Right kidney (tissue), 1 donor: Measurements from ENCODE around the gene CSTPP1.
"Not testable (repeated sequence)": the region's sequence is repeated elsewhere in the genome, so short reads cannot be mapped to it uniquely, and the experiment has no call there.

Experiments used
- DNase-seq: peaks from one replicate; pipeline ENCODE4 v3.0.0-alpha.2; 2016

Gene CSTPP1

GRCh38 chr11:46987183-46987582, 50.6 kb downstream of the CSTPP1 start:
- DNase-seq = no peak

DNA sequence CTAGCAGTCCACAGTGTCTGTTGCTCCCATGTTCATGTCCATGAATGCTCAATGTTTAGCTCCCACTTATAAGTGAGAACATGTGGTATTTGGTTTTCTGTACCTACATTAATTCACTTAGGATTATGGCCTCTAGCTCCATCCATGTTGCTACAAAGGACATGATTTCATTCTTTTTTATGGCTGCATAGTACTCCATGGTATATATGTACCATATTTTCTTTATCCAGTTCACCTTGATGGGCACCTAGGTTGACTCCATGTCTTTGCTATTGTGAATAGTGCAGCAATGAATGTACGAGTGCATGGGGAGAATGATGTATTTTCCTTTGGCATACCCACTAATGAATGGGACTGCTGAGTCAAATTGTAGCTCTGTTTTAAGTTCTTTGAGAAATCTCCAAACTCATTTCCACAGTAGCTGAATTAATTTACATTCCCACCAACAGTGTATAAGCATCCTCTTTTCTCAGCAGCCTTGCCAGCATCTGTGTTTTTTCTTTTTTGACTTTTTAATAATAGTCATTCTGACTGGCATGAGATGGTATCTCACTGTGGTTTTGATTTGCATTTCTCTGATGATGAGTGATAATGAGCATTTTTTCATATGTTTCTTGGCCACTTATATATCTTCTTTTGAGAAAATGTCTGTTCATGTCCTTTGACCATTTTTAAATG, 53.4 kb downstream of the CSTPP1 start:
- not testable (repeated sequence) for DNase-seq

GRCh38 chr11:46991391-46991790, 54.8 kb downstream of the CSTPP1 start:
- DNase-seq = no peak

GRCh38 chr11:46992386-46992785, 55.8 kb downstream of the CSTPP1 start:
- DNase-seq = not testable (repeated sequence)

- not testable (repeated sequence) for DNase-seq
Observed at GRCh38 chr11:46997796-46998195, 61.2 kb downstream of the CSTPP1 start.

DNA sequence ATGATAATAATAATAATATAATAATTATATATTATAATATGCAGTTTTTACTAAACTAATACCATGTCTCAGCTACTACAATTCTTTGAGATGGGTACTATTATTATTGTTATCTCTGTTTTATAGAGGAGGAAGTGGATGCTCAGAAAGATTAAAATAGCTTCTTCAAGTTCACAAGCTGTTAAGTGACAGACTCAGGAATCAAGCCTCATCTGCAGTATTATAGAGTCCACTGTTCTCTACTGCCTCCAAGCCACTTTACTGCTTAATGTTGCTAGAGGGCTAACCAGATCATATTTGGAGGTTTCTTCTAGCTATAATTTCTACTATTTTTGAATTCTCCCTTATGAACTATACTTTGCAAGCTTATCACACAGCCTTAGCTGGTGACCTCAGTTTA, 62.7 kb downstream of the CSTPP1 start:
- DNase-seq = no peak

DNA sequence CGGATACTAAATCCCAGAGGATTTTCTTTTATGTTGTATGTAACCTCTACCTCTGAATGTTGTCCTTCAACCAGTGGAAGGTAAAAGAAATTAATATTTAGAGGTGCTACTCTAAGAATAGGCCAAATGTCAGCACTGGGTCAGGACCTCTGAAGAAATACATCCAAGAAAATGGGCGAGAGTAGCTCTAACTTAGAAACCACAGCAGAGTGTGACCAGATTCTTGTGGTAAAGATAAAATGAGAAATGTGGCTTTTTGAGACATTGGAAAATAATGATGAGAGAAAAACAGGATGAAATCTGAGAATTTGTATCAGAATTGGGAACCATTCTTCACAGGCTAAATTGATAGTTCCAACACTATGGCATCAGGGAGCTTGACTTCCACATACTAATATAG, 63.5 kb downstream of the CSTPP1 start:
- no peak for DNase-seq

GRCh38 chr11:47001781-47002181, 65.2 kb downstream of the CSTPP1 start:
- no peak for DNase-seq

DNA sequence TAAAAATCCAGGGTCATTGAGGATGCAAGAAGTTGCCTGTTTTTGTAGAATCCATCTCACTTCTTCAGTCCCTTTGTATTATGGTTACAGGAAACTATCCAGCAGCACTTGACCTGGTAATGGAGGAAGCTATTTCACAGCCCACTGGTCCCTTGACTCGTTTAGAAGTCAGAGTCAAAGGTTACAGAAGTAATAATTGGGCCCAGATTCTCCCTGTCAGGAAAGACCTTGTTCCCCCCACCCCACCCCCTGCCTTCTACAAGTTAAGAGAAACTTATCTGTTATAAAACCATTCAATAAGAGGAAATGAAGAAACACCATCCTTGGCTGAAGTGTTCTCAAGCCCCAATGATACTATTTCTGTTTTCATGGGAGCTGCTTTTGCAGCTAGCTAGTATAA, 65.8 kb downstream of the CSTPP1 start:
- peak; percentile 20 for DNase-seq

DNA sequence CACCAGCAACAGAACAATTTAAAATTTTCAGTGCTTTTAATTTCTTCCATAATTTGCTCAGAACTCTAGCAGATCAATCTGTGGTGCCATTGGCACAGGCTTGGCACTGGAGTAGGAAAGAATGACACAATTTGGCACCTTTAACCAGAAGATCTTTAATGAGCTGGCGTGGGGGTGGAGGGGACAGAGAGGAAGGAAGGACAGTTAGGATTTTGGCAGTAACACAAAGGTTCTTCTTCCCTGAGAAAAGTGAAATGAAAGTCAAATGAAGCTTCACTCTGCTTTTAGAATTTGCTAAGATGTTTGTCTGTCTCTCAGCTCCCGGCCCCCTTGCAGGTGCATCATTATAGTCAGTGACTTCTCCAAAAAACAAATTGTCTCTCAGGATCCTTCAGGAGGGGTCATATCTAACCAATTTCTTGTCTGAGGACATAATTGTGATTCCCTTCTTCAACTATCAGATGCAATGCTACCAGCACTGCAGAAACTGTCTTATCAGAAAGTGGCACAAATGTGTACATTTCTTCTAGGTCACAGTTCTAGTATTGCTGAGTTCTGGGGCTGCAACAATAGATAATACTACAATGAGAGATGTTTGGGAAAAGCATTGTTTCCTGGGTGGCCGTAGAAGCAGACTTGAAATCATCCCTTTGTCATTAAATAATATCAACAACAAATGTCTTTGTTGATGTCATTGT, 66.8 kb downstream of the CSTPP1 start:
- no peak for DNase-seq

GRCh38 chr11:47004595-47005033, 68.1 kb downstream of the CSTPP1 start:
- DNase-seq = no peak

GRCh38 chr11:47005441-47005840, 68.9 kb downstream of the CSTPP1 start:
- DNase-seq = no peak

- DNase-seq = no peak
Observed at GRCh38 chr11:47007579-47007978, 71.0 kb downstream of the CSTPP1 start.

DNA sequence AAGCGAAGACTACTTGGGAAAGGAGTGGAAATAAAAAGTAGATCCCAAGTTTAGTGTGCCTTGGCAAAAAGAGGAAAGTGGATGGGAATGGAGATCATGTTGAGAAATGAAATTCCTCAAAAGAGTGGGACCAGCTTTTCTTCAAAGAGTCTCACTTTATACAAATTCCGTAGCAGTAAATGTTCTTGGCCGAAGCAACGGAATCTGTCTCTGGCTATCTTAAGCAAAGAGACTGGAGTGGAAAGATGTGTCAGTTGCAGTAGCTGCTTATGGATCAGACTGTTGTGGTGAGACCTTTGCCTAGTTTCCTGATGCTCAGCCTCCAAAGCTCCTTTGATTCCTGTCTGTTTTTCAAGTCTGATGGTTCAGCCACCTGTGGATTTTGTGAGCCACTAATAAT, 73.6 kb downstream of the CSTPP1 start:
- DNase-seq = no peak

DNA sequence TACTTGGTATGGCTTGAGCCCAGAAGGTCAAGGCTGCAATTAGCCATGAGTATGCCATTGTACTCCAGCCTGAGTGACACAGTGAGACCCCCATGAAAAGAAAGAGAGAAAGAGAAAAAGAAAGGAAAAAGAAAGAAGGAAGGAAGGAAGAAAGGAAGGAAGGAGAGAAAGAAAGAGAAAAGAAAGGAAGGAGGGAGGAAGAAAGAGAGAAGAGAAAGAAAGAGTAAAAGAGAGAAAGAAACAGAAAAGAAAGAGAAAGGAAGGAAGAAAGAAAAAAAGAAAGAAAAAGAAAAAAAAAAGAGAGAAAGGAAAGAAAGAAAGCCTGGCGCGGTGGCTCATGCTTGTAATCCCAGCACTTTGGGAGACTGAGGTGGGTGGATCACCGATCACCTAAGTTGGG, 77.5 kb downstream of the CSTPP1 start:
- DNase-seq = no peak

DNA sequence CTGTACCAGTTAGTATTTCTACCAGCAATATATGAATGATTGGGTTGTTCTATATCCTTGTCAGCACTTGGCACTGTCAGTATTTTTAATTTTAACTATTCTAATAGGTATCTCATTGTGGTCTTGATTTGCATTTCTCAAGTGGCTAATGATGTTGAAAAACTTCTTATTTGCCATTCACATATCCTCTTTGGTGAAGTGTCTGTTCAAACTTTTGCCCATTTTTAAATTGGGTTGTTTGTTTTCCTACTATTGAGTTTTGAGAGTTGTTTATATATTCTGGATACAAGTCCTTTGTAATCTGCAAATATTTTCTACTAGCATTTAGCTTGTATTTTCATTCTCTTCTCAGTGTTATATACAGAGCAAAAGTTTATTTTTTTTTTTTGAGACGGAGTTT, 82.1 kb downstream of the CSTPP1 start:
- no peak for DNase-seq

- no peak for DNase-seq
Observed at GRCh38 chr11:47020793-47021526, 84.4 kb downstream of the CSTPP1 start.

GRCh38 chr11:47021527-47021818, 84.9 kb downstream of the CSTPP1 start:
- no peak for DNase-seq

- DNase-seq = no peak
Observed at GRCh38 chr11:47021965-47022364, 85.4 kb downstream of the CSTPP1 start.

DNA sequence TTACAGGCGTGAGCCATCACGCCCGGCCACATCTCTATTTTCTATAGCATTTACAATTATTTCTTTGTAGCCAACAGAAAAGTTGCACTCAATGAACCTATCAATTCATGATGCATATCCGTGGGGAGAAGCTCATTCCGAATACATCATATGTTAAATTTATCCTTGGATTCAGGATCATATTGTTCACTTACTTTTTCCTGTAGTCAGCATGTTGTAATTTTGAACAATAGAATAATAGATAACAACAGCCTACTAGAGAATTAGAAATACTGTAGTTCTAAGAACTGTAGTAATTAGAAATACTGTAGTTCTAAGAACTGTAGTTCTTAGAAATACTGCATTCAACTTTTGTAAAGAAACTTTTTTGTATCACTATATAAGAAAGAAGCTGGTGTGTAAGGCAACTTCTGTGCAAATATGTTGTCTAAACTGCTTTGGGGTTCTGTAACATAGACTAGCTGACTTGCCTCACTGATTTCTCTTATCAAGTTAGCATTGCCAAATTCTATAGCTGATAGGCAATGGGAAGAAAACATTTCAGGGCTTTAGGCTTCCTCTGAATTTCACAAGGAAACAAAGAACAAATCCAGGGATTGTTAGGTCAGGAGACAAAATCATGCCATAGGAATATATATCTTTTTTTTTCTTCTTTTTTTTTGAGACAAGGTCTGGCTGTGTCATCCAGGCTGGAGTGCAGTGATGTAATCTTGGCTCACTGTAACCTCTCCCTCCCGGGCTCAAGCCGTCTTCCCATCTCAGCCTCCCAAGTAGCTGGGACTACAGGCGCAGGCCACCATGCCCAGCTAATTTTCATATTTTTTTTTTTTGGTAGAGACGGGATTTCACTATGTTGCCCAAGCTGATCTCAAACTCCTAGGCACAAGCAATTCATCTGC, 91.9 kb downstream of the CSTPP1 start:
- no peak for DNase-seq

DNA sequence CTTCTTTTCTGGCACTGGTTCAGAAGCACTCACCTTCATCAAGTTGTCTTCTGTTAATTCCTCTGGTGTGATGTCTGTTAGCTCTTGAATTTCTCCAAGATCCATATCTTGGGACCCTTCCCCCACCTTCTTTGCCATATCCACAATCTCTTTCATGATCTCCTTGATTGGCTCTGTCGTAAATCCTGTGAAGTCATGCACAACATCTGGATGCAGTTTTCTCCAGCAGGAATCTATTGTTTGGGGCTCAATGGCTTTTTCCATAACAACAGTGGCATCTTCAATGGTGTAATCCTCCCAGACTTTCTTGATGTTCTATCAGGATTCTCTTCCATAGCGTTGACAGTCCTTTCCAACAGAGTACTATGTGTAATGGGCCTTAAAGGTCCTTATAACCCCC, 96.9 kb downstream of the CSTPP1 start:
- no peak for DNase-seq

DNA sequence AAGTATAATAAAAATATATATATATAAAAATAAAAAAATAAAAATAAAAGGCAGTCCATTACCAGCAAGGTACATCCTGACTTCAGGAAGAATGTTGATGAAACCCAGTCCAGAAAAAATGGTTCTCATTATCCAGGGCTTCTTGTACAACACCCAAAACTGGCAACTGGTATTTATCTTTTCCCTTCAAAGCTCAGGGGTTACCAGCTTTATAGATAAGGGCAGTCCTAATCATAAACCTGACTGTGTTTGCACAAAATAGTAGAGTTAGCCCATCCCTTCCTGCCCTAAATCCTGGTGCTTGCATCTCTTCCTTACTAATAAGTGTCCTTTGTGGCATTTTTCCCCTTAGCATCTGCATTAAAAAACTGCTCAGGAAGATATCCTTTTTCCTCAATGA, 97.5 kb downstream of the CSTPP1 start:
- no peak for DNase-seq

GRCh38 chr11:47035108-47035507, 98.5 kb downstream of the CSTPP1 start:
- DNase-seq = no peak
